ENCODE results near the gene HES2.
"Not testable (repeated sequence)": the region's sequence is repeated elsewhere in the genome, so short reads cannot be mapped to it uniquely, and the experiment has no call there.

HES2 gene, protein sequence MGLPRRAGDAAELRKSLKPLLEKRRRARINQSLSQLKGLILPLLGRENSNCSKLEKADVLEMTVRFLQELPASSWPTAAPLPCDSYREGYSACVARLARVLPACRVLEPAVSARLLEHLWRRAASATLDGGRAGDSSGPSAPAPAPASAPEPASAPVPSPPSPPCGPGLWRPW

DNA sequence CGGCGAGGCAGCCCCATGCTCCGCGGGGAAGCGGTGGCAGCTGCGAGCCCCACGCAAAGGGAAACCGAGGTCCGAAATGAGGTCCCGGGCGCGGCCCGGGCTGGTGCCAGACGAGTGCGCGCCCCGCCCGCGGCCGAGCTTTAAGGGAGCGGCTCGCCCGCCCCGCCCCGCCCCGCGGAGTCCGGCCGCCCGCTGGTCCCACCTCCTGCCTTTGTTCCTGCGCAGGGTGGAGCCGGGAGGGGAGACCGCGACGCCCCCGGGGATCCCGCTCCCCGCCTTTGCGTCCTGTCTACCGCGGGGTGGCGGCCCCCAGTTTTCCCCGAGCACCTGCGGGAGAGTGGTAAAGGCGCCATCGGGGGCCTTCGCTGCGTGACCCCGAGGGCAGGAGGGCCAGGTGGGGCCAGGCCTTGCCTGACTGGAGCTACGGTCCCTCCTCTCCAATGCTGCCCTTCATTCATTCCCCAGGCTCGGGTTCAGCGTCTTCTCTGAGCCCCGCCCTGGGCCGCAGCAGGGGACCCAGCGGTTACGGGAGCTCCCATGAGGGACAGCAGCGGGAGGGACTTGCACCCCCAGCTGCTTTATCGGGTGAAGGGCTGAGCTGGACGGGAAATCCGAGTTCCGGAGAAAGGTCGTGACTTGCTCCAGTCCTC, at the start of gene HES2:
Gene HES2 (minus strand): TSS at position 116 of the 650 bp plus-strand sequence. CDS start 99 bp downstream, at position 17.
- no peak for DNase-seq

DNA sequence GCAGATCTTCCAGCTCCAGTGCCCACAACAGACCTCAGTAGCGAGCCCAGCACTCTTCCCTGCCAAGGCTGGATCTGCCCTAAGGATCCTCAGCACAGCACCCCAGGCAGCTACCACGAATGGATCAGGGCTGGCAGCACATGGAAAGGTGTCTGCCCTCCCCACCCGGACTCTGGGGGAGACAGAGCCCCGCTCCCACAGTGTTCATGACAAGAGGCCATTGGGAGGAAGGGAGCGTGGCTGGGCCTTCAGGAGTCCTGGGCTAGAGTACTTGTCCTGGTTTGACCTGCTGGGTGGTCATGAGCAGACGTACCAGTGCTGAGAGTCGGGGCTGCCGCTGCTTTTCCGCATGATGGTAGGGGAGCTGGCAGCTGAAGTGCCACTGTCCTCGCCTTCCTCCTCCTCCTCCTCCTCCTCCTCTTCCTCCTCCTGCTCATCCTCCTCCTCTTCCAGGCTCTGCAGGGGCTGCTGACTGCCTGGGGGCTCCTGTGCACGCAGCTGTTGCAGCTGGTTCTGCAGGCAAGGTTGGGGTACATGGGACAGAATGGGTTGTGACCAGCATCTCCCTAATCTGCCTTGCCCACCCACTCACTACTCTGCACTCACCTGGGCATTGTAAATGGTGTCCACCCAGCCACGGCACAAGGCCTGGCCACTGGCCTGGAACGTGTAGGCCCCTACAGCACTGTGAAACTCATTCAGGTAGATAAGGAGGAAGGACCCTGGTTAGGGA, 49.2 kb upstream of the HES2 start:
- no peak for DNase-seq

DNA sequence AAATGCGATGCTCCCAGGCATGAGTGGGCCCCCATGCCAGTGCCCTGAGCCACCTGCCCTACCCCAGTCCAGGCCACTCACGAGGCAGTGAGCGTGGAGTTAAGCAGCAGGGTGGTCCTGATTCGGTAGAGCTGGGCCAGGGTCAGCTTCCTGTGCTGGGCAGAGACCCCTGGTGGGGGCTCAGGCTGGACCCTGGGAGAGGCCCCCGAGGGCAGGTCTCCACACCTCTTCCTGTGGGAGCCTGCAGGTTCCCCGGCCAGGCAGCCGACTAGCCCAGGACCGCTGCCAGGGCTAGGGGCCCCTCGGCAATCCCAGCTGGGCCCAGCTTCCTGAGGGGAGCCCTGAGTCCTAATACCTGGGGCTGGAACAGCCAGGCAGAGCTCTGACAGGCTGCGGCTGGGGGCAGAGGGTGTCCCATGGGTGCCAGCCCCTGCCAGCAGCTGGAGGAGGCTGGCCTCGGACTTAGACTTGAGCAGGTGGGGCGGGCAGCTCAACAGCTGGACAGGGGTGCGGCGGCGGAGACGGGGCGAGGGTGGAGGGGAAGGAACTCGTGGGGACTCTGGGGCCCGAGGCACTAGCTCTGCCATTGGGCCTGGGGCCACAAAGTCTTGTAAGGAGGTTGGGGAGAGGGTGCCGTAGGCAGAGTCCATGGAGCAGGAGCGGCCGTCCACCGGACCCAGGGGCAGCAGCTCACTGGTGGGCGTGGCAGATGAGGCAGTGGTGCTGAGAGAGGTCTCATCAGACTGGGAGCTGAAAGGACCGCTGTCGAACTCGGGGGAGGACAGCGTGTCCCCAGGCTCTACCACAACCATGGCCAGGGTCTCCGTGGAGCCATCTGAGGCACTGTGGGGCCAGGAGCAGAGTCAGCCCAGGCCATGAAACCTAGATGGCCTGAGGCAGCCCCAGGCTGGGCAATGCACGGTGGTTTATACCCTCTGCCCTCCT, 48.3 kb upstream of the HES2 start:
- no peak for DNase-seq

DNA sequence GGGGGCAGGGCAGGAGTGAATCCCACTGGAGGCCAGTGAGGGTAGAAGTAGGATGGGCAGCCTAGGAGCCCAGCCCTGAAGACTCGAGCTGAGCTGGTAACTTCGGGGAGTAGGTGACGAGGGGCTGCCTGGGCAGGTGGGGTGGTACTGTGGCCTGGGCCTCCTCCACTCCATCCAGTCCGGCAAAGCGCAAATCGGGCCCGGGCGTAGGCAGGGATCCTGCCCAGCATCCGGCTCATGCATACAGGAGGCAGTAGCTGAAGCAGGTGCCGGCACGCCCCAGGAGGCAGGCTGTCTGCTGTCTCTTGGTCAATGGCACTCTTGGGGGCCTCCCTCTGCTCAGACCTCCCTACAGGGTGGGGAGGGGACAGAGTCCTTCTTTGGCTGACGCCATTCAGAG, 47.5 kb upstream of the HES2 start:
- DNase-seq = no peak

DNA sequence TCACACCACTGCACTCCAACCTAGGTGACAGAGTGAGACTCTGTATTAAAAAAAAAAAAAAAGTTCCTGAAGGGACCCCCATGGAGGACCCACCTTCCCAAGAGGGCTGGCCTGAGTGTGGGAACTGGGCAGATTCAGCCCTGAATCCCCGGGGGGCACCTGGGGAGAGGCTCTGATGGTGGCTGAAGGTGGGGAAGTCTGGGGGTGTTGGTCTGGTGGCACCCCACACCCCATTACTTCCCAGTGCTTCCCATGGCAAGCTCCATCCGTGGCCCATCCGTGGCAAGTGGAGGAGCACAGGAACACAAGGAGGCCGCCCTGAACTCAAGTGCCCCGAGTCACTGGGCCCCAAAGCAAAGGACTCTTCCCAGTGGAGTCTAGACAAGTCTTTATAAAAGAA, 47.0 kb upstream of the HES2 start:
- DNase-seq = no peak

DNA sequence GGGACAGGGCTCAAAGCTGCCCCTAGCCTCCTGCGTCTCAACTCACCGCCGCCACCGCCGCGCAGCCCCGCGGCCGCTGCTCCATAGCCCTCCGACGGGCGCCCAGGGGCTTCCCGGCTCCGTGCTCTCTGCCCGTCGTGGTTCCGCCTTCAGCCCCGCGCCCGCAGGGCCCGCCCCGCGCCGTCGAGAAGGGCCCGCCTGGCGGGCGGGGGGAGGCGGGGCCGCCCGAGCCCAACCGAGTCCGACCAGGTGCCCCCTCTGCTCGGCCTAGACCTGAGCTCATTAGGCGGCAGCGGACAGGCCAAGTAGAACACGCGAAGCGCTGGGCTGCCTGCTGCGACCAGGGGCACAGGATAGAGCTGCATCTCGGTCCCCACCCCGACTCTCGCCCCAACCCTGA, 46.3 kb upstream of the HES2 start, which contains the start of gene TNFRSF25:
Gene TNFRSF25 (minus strand): TSS at position 151 of the 400 bp plus-strand sequence. CDS start 66 bp downstream, at position 85.
- no peak for DNase-seq

DNA sequence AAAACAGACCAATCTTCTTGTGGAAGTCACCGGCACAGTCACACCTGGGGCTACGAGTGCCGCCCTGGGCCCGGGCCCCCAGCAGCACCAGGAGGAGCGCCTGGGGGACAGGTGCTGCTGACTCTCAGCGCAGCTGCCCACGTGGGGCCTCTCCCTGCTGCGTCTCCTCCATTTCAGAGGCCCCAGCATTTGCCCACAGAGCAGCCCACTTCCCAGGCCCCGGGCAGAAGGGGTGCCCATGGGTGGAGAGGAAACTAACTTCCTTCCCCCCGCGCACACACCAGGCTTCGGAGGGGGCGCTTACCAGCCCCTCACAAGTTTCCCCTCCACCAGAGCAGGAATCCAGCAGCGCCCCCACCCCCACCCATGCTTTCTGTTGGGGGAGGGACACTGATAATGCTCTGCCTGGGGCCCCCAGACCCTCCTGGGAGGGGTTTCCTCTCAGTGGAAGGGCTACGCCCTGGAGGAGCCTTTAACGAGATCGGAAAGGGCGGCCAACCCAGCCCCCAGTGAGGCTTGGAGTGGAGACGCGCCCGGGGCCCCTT, 45.8 kb upstream of the HES2 start:
- no peak for DNase-seq

DNA sequence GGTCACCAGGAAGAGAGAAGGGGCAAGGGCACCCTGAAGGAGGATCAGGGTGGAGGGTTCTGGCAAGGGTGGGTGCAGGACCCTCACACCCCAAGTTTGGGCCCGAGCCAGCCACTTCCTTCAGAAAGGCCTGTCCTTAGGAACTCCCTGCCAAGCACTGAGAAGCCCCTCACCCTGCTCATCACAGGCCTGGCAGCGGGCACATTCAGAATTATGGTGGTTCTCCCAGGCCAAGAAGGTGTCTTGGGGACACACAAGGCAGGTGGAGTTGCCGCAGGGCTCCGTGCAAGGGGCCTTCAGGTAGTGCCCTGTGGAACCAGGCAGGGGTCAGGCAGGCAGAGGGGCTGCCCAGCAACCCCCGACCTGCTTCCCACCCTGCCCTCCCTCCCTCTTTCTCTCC, 45.2 kb upstream of the HES2 start:
- no peak for DNase-seq

DNA sequence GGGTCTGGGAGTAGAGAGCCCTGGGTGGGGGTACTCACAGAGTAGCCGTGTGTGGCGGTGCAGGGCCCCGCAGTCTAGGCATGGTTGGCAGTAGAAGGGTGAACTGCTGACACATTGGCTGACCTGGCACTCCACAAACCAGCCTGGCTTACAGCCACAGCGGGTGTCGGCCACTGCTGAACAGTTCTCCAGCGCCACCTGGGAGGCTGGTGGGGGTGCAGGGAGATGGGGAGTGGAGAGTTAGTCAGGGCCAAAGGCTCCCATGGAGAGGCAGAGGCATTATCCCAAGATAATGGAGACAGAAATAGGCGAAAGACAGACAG, 44.8 kb upstream of the HES2 start:
- no peak for DNase-seq

DNA sequence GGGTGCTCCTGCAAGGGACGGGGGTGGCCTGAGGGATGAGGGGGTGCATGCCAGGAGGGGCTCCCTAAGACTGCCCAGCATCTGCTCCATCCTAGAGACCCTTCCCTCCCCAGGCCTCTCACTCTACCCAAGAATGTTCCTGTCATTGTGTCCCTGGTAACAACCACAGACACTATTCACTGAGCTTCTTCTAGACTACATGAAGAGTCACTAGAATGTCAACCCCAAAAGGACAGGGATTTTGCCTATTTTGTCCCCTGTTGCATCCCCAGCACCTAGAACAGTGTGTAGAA, 43.3 kb upstream of the HES2 start:
- no peak for DNase-seq

DNA sequence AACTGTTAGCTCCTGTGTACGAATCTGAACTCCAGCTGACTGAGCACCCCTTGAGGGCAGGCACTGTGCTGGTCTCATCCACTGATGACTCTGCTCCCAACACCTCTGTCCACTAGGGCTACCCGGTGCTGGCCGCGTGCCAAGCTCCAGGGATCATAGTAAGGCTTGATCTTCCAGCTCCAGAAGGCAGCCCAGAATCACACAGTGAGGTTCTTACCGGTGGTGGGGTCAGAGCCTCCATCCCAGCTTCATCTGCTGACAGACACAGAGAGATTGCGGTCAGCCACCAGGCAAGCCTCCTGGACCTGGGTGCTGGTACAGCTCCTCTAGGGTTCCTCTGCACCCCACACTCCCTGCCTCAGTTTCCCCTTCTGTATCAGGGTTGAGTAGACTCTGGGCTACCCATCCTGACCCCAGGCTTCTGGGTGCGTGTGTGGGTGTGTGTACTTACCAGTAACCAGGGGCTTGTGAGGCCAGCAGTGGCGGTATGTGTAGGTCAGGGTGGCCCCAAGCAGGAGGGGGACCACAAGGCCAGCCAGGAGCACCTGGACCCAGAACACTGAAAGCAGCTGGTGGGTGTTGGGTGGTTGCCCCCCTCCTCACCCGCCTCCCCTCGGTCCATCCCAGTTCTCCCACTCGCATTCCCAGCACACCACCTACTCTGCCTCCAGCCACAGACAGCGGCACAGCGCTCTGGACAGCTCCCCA, 42.8 kb upstream of the HES2 start:
- DNase-seq = no peak

DNA sequence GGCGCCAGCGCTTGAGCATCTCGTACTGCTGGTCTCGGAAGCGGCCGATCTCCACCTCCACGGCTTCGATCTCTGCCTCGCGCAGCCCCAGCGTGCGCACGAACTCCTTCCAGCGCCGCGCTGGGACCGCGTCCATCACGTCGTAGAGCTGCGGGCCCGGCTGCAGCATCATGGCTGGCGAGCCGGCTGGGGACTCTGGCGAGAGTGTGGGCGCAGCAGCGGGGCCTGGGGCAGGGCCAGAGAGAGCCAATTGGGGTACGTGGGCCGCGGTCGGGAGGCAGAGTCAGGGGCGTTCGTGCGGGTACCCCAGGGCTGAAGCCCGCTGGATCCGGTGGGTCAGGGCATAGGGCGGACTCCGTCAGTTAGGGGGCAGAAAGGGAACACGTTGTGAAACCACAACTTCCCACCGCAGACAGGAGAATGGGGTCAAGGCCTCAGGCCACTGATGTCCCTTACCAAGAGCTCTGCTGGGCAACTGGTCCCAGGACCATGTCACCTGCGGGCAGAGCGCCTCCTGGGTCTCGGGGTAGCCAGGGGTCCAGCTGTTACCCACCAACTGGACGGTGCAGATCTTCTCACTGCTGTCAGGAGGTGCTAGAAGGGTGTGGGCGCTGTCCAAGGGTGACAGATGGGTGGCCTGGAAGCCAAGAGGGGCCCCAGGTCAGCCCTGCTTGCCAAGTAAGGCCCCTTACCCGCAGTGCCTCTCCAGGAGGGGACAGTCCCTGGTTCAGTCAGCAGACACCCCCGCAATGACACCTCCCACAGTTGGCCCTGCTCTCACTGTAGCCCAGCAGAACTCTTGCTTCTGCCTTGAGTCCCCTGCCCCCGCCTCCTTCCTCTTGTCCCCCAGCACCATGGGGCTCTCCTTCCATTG, 42.1 kb upstream of the HES2 start:
- DNase-seq = no peak

DNA sequence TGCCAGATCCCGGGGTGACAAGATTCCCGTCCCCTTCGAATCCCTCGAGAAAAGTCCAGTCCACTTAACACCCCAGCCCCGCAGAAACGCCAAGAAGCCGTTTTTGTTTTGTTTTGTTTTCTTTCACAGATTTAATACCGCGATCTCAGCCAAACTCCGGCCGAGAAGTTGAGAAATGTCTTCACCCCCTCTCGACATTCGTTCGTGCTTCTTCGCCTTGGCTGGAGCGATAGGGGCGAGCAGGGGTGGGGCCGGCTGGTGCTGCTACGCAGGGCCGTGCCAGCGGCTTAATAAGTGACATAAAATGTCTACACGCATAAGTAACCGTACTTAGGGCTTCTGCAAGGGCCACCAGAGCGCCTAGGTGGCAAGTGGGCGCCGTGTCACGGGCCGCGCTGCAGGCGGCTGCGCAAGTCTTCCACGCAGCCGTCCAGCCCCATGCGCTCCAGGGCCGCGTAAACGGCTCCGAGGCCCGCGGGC, 41.4 kb upstream of the HES2 start:
- DNase-seq = no peak

DNA sequence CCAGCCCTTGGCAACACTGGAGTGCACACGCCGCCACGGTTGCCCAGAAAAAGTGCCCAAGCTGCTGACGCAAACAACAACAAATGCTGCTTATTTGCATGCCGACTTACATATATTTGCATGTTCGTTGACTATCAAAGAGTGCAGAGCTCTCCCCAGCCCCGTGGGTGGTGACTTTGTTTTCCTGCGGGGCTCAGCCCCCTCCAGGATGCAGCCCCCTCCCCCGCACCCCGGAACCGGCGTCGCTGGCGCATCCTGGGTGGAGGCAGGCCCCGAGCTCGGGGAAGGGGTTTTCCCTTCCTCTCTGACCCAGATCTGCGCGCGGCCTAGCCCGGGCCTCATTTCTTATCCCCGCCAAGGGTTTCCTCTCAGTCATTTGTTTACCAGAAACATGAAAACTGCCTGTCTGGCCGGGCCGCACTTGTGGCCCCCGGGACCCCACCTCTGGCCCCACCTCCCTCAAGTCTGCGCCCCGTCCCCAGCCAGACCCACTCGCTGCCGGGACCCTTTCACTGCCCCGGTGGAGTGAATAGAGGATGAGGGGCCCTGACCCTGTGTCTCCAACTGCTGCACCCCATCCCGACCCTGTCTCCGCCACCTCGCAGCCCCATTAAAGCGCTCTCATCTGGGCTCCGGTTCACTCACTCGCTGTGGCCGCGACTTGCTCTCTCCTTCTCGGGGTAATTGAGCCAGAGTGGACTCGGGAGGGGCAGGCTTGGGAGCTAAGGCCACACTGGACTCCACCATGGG, 40.8 kb upstream of the HES2 start:
- DNase-seq = no peak

DNA sequence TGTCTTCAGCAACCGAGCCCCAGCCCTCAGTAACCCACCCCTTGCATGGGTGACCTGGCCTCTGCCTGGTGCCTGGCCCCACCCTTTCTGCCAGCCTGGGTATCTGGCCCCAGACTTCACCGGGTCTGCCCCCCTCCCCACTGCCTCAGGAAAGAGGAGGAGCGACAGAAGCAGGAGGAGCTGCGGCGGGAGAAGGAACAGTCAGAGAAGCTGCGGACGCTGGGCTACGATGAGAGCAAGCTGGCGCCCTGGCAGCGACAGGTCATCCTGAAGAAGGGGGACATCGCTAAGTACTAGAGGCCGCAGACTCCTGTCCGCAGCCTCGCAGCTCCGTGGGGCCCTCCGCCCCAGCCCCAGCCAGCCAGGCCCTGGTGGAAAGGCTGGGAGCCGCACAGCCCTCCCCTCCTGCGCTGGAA, 40.1 kb upstream of the HES2 start:
- DNase-seq = no peak

DNA sequence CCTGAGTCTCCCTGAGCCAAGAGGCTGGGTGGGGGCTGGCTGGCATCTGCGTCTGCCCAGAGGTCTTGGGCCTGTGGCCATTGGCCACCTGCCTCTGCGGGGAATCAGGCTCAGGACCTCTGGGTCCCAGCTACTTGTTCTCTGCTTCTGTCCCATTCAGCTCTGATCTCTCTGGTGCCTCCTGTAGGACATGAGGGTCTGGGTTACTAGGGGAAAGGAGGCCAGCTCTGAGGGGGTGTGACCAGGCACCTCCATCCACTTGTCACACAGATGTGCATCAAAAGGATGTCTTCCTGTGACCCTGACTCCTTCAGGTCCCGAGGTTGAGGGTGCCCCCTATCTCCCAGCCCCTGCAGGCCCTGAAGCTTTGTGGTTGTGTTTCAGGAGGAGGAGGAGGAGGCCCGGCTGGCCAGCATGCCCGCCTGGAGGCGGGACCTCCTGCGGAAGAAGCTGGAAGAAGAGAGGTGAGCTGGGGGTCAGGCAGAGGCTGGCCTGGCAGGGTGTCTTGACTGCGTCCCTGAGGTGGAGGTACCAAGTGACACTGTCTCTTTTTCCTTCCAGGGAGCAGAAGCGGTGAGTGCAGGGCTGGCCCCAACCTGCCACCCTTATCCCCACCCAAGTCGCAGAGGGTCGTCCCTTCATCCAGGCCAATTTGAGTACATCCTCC, 37.2 kb upstream of the HES2 start:
- DNase-seq = no peak

DNA sequence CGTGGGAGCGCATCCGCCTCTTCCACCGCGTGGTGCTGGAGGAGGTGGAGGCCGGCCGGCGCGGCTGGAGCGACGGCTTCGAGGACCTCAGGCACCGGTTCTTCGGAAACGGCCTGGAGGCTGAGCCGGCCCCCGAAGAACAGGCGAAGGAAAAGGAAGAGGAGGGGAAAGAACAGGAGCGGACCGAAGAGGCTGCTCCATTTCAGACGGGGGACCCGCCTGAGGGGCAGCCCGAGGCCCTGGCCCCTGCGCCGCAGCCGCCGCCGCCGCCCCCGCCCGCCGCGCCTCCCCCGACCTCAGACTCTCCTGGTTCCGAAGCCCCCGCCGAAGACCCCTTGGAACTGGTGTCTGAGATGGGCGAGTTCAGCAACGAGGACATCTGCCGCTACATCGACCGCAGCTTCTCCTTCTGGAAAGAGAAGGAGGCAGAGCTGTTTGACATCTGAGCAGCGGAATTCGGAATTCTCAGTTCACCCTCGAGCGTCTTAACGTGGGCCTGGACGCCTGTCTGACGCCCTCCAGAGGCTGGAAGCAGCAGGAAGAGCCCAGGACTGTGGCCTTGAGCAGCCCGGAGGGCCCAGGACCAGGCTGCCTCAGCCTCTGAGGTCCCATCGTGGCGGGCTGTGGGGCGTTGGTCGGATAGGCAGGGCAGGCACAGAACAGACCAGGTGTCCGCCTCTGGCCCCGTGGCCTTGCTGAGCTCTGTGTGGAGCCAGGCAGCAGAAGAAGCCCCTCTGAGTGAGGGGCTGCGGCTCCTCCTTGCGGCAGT, 36.2 kb upstream of the HES2 start:
- not testable (repeated sequence) for DNase-seq

DNA sequence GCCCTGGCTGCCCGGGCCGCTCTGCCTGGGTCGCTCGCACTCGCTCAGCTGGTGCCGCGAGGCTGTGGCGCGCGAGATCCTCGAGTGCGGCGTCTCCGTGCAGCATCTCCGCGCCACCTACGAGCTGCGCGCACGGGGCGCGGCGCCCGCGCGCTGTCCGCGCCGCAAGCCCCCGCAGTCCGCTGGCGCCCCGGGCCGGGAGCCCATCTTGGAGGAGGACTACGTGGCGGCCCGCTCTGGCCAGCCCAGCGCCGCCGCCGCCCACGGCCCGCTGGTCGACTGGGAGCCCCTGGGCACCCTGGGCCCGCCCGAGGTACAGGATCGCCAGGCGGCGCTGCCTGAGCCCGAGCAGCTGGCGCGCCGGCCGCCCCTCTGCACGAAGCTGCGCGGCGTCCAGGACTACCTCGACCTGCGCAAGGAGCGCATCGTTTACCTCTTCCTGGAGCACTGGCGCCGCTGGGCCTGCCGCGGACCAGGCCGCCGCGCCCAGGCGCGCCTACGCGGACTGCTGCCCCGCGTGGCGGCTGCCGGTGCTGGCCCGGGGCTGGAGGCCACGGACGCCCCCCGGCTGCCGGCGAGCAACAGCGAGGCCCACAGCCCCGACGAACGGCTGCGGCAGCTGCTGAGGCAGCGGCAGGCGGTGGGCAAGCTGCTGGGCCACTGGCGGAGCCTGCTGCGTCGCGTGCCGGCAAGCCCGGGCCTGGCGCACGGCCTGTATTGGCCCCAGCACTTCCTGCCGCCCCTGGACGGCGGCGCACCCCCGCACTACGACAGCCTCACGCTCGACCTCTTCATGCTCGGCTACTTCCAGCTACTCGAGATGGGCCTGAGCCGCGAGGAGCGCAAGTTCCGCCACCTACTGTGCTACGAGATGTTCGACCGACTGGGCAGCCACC, 35.4 kb upstream of the HES2 start:
- DNase-seq = no peak
